Kidney (tissue), 14 donors: ENCODE data around the gene ATP1A3. TPM values are rescaled to one million over a fixed set of nuclear protein-coding genes. Genes with fewer than 3 reads are reported as not detected.

ENCODE experiments used
- DNase-seq, 5 donors: peaks; one replicate each; pipeline ENCODE4 v3.0.0-alpha.2; 2013 to 2020
- FAIRE-seq: peaks from 2 replicates; lab custom pipeline; 2012; peaks lifted over from hg19 to GRCh38; lab: Jason Lieb, UNC
- H3K27ac ChIP-seq, 2 donors: one replicate each; pipeline ENCODE4 v1.7.0; 2013; ENCODE audit warnings: low read depth in 2 of 2, low read length in 2 of 2, inconsistent platforms in 1 of 2
- H3K27me3 ChIP-seq: one replicate; pipeline ENCODE4 v1.7.1; 2013; ENCODE audit warnings: low read length, inconsistent platforms; ENCODE audit not compliant: control insufficient read depth, insufficient read depth
- H3K36me3 ChIP-seq, 3 donors: one replicate each; pipeline versions ENCODE4 v1.7.0 to v1.7.1; 2013; ENCODE audit warnings: low read length in 3 of 3, control low read depth in 1 of 3, inconsistent platforms in 1 of 3; ENCODE audit not compliant: insufficient read depth in 3 of 3, control insufficient read depth in 2 of 3
- H3K4me1 ChIP-seq, 3 donors: one replicate each; pipeline versions ENCODE4 v1.7.0 to v1.7.1; 2013; ENCODE audit warnings: low read length in 3 of 3, inconsistent platforms in 1 of 3, low read depth in 1 of 3; ENCODE audit not compliant: control insufficient read depth in 2 of 3, insufficient read depth in 2 of 3
- H3K4me3 ChIP-seq, 3 donors: one replicate each; pipeline versions ENCODE4 v1.7.0 to v1.8.1; 2013; ENCODE audit warnings: low read length in 3 of 3, control low read depth in 1 of 3, inconsistent platforms in 1 of 3
- H3K9ac ChIP-seq, 3 donors: one replicate each; pipeline versions ENCODE4 v1.7.0 to v1.7.1; 2013; ENCODE audit warnings: low read length in 3 of 3, control low read depth in 1 of 3, inconsistent platforms in 1 of 3
- H3K9me3 ChIP-seq, 3 donors: one replicate each; pipeline versions ENCODE4 v1.7.0 to v1.7.1; 2013; ENCODE audit warnings: low read length in 3 of 3, control low read depth in 1 of 3, inconsistent platforms in 1 of 3; ENCODE audit not compliant: control insufficient read depth in 2 of 3, insufficient read depth in 1 of 3
- CTCF ChIP-seq: IDR thresholded peaks from 3 replicates; pipeline ENCODE4 v1.5.1; 2012; ENCODE audit warnings: mild to moderate bottlenecking, moderate library complexity, borderline replicate concordance; ENCODE audit not compliant: insufficient read depth; ENCODE audit errors: extremely low read depth
- intact Hi-C: fragments of 100-400 bp; cut with DNase I; formaldehyde crosslinking; loops from one replicate; pipeline ENCODE4 v1.11.1; 2022
- polyA plus RNA-seq: library from polyadenylated mRNA; stranded (reverse); fragments of 350-450 nt; fragmentation: Illumina TruSeq; extraction: RNeasy Lipid Tissue Mini Kit (QIAGEN cat#74804); gene quantifications from one replicate; pipeline ENCODE4 v1.2.3, GENCODE V29; 2014; ENCODE audit warnings: low read depth, low replicate concordance; ENCODE audit not compliant: insufficient read depth
- total RNA-seq: library from RNA; stranded (reverse); fragmentation: NEBNext Ultra II Directional; extraction: Animal tissue kit (Norgen Biotek cat#: 25700); gene quantifications from one replicate; pipeline ENCODE4 v1.2.1, GENCODE V29; 2021
- donor health status: control.
- donor health status: control.
- donor health status: control.
- donor health status: control.
- donor health status: control.
- donor health status: DM: yes; HTN: yes; CAD: no.
- donor health status: Normal renal cell carcinoma (clear cell type).

The ATP1A3 gene
- total and polyA plus RNA-seq, 2 donors from 2014 or later, result not detected

GRCh38 chr19:41978470-41978869 is 15.6 kb downstream of the ATP1A3 start:
- Histone ChIP-seq H3K4me1 (no peaks in the 10 kb centered on the region), H3K27me3 (no peaks in the 10 kb centered on the region), H3K9me3 (no peaks in the 10 kb centered on the region), H3K4me3 (no peak overlapping the region), H3K27ac (no peak overlapping the region), H3K9ac (no peak overlapping the region), H3K36me3 (no peaks in the 10 kb centered on the region)
- TF ChIP-seq CTCF, result no peak
- DNase-seq (no peak), FAIRE-seq (no peak)
- intact Hi-C loops, result no loop called here

GRCh38 chr19:41977916-41978315 is 16.1 kb downstream of the ATP1A3 start:
- FAIRE-seq (no peak), DNase-seq (no peak)
- H3K4me1 ChIP-seq, result no peaks in the 10 kb centered on the region
- no peak overlapping the region for H3K27ac ChIP-seq
- H3K36me3 ChIP-seq, result no peaks in the 10 kb centered on the region
- no peaks in the 10 kb centered on the region for H3K9me3 ChIP-seq
- no peak overlapping the region for H3K4me3 ChIP-seq
- no peak overlapping the region for H3K9ac ChIP-seq
- no peak for TF ChIP-seq CTCF
- intact Hi-C loops, result no loop called here
- H3K27me3 ChIP-seq, result no peaks in the 10 kb centered on the region

- H3K36me3 ChIP-seq, result no peaks in the 10 kb centered on the region
- H3K9ac ChIP-seq, result no peak overlapping the region
- no peak for TF ChIP-seq CTCF
- FAIRE-seq (no peak), DNase-seq (no peak)
- intact Hi-C loops, result no loop called here
- no peaks in the 10 kb centered on the region for H3K9me3 ChIP-seq
- H3K4me3 ChIP-seq, result no peak overlapping the region
- H3K27me3 ChIP-seq, result no peaks in the 10 kb centered on the region
- H3K27ac ChIP-seq, result no peak overlapping the region
- no peaks in the 10 kb centered on the region for H3K4me1 ChIP-seq
Observed at GRCh38 chr19:41974652-41975051, 19.4 kb downstream of the ATP1A3 start.

- no peaks in the 10 kb centered on the region for H3K27me3 ChIP-seq
- no peaks in the 10 kb centered on the region for H3K36me3 ChIP-seq
- FAIRE-seq (no peak), DNase-seq (no peak)
- H3K4me3 ChIP-seq, result no peak overlapping the region
- TF ChIP-seq CTCF, result no peak
- H3K9ac ChIP-seq, result no peak overlapping the region
- H3K9me3 ChIP-seq, result no peaks in the 10 kb centered on the region
- H3K27ac ChIP-seq, result no peak overlapping the region
- no peaks in the 10 kb centered on the region for H3K4me1 ChIP-seq
- intact Hi-C loops, result no loop called here
Observed at GRCh38 chr19:41971363-41971762, 22.7 kb downstream of the ATP1A3 start.
